K562 (cell line): ENCODE data around the gene PCSK6.

Source experiments
- E2F3 ChIP-seq: fragments of 250-450 bp; sonication (Bioruptor Pico); IDR thresholded peaks from 2 replicates; pipeline ENCODE4 v1.4.0; 2020; ENCODE audit warnings: mild to moderate bottlenecking
- EGR1 ChIP-seq: fragments of 450-650 bp; conservative IDR thresholded peaks from 2 replicates; pipeline ENCODE4 v1.6.1; 2017; ENCODE audit warnings: mild to moderate bottlenecking
- EP300 ChIP-seq: IDR thresholded peaks from 2 replicates; pipeline ENCODE4 v1.6.1; 2012; ENCODE audit warnings: low read length, improper control_type of control experiment
- GABPA ChIP-seq: fragments of 200-800 bp; sonication (Bioruptor generic); conservative IDR thresholded peaks from 2 replicates; pipeline ENCODE4 v1.6.1; 2016; ENCODE audit warnings: low read depth, missing genetic modification characterization, missing compliant biosample characterization
- JUND ChIP-seq, 2 experiments: IDR thresholded peaks; 2 replicates in 1 of 2; 3 replicates in 1 of 2; pipeline ENCODE4 v1.6.1; 2011; ENCODE audit warnings: borderline replicate concordance in 2 of 2, low read depth in 2 of 2, low read length in 2 of 2, improper control_type of control experiment in 1 of 2, missing biosample characterization in 1 of 2, missing genetic modification characterization in 1 of 2, missing genetic modification reagents in 1 of 2
- MAFK ChIP-seq: IDR thresholded peaks from 2 replicates; pipeline ENCODE4 v1.6.1; 2011; ENCODE audit warnings: low read length, improper control_type of control experiment
- NCOA2 ChIP-seq, 2 experiments: fragments of 450-650 bp; IDR thresholded peaks; 2 replicates each; pipeline ENCODE4 v1.6.1; 2018; ENCODE audit warnings: mild to moderate bottlenecking in 2 of 2, moderate library complexity in 1 of 2; ENCODE audit not compliant: partially characterized antibody in 2 of 2
- PHF8 ChIP-seq: fragments of 200-600 bp; sonication (generic); IDR thresholded peaks from 2 replicates; pipeline ENCODE4 v1.6.1; 2012; ENCODE audit warnings: mixed run types, mild to moderate bottlenecking, inconsistent platforms, low read length, moderate library complexity, borderline replicate concordance
- POLR2A ChIP-seq: fragments of 450-650 bp; conservative IDR thresholded peaks from 2 replicates; pipeline ENCODE4 v1.6.1; 2016
- STAT6 ChIP-seq: sonication (generic); formaldehyde crosslinking; IDR thresholded peaks from 2 replicates; pipeline ENCODE4 v1.8.1; 2023; ENCODE audit warnings: mild to moderate bottlenecking, missing genetic modification reagents
- YY1 ChIP-seq, 3 experiments: IDR thresholded peaks; 2 replicates each; pipeline ENCODE4 v1.6.1; 2011; ENCODE audit warnings: low read length in 2 of 3, mild to moderate bottlenecking in 2 of 3, moderate library complexity in 2 of 3, borderline replicate concordance in 1 of 3, control low read depth in 1 of 3, low read depth in 1 of 3; ENCODE audit not compliant: insufficient read depth in 3 of 3, insufficient replicate concordance in 2 of 3, control insufficient read depth in 1 of 3, insufficient read length in 1 of 3; ENCODE audit errors: extremely low read depth in 1 of 3
- ZNF12 ChIP-seq: sonication (generic); formaldehyde crosslinking; IDR thresholded peaks from 2 replicates; pipeline ENCODE4 v1.4.0; 2020; ENCODE audit warnings: mild to moderate bottlenecking, missing genetic modification reagents
- ZZZ3 ChIP-seq: fragments of 450-650 bp; IDR thresholded peaks from 2 replicates; pipeline ENCODE4 v1.6.1; 2016; ENCODE audit warnings: antibody characterized with exemption, mild to moderate bottlenecking, moderate library complexity

GRCh38 chr15:101368086-101368780 lies 121.3 kb downstream of the PCSK6 start:
- TF ChIP-seq STAT6 (no peak), JUND (IDR thresholded peaks at IDR 0.05; ENCODE audit: borderline replicate concordance, low read depth, low read length) (no peak), JUND (tag; IDR thresholded peaks at IDR 0.05; ENCODE audit: borderline replicate concordance, low read depth, low read length) (no peak), ZZZ3 (no peak), PHF8 (no peak), EGR1 (no peak), EP300 (no peak), NCOA2 (IDR thresholded peaks at IDR 0.05; ENCODE audit: partially characterized antibody in 2 of 2) (no peak), MAFK (no peak), YY1 (IDR thresholded peaks at IDR 0.05; ENCODE audit: borderline replicate concordance in 1 of 3, control insufficient read depth in 1 of 3, extremely low read depth in 1 of 3, insufficient read depth in 3 of 3, insufficient read length in 1 of 3, insufficient replicate concordance in 2 of 3, low read depth in 1 of 3, low read length in 2 of 3) (no peak), ZNF12 (CRISPR knock-in tag) (no peak), E2F3 (CRISPR knock-in tag) (no peak), GABPA (tag) (no peak), POLR2A (no peak)
